CD4-positive, alpha-beta T cell (primary cell): ENCODE results near the gene RBPJL. TPM values are rescaled to one million over a fixed set of nuclear protein-coding genes. Genes with fewer than 3 reads are reported as not detected.

Experiments
- ATAC-seq: fragments of 200-7000 bp; cut with Tn5 transposase; one replicate; pipeline ENCODE4 v1.10.0; 2022; ENCODE audit warnings: mild to moderate bottlenecking; ENCODE audit not compliant: poor library complexity
- CTCF ChIA-PET: fragments of 350-600 bp; sonication (Branson Sonifier 250); formaldehyde crosslinking; loops from one replicate; lab custom pipeline; 2021; ENCODE audit warnings: antibody characterized with exemption, inconsistent platforms; lab: Charles Lee
- POLR2A ChIA-PET: fragments of 350-600 bp; sonication (Branson Sonifier 250); formaldehyde crosslinking; loops from one replicate; lab custom pipeline; 2021; ENCODE audit warnings: antibody characterized with exemption, inconsistent platforms; lab: Charles Lee
- DNase-seq, 14 experiments: peaks; one replicate each; pipeline ENCODE4 v3.0.0-alpha.2; 2013 to 2020; ENCODE audit warnings: mixed read lengths in 2 of 14
- H3K27ac ChIP-seq, 2 donors: one replicate each; pipeline versions ENCODE4 v1.5.1 to v1.7.0; 2013; ENCODE audit warnings: low read length in 2 of 2, low read depth in 1 of 2, mild to moderate bottlenecking in 1 of 2
- H3K27me3 ChIP-seq, 2 experiments: 1 replicate in 1 of 2; 2 replicates in 1 of 2; pipeline versions ENCODE4 v1.6.1 to v1.7.0; 2013; ENCODE audit warnings: low read length in 2 of 2, control low read depth in 1 of 2, mild to moderate bottlenecking in 1 of 2, moderate library complexity in 1 of 2; ENCODE audit not compliant: insufficient read depth in 2 of 2, control insufficient read depth in 1 of 2
- H3K36me3 ChIP-seq: one replicate; pipeline ENCODE4 v1.6.1; 2013; ENCODE audit warnings: low read length, control low read depth; ENCODE audit not compliant: insufficient read depth
- H3K4me1 ChIP-seq: one replicate; pipeline ENCODE4 v1.6.1; 2013; ENCODE audit warnings: low read length, control low read depth; ENCODE audit not compliant: insufficient read depth
- H3K4me3 ChIP-seq: one replicate; pipeline ENCODE4 v1.5.1; 2013; ENCODE audit warnings: mild to moderate bottlenecking, low read length, moderate library complexity
- H3K9me3 ChIP-seq, 2 experiments: 1 replicate in 1 of 2; 2 replicates in 1 of 2; pipeline versions ENCODE4 v1.6.1 to v1.7.0; 2013; ENCODE audit warnings: low read length in 2 of 2, mild to moderate bottlenecking in 2 of 2, control low read depth in 1 of 2, moderate library complexity in 1 of 2; ENCODE audit not compliant: control insufficient read depth in 1 of 2, insufficient read depth in 1 of 2
- H3K27ac Mint-ChIP-seq: one replicate; pipeline ENCODE4 v1.8.0; 2020; ENCODE audit warnings: mixed read lengths
- H3K27me3 Mint-ChIP-seq: one replicate; pipeline ENCODE4 v1.8.0; 2021; ENCODE audit warnings: mixed read lengths
- H3K36me3 Mint-ChIP-seq: one replicate; pipeline ENCODE4 v1.8.0; 2021; ENCODE audit warnings: low read depth, mixed read lengths
- H3K4me1 Mint-ChIP-seq: one replicate; pipeline ENCODE4 v1.8.0; 2021; ENCODE audit warnings: low read depth, mixed read lengths
- H3K4me3 Mint-ChIP-seq: one replicate; pipeline ENCODE4 v1.8.0; 2020; ENCODE audit warnings: mild to moderate bottlenecking, mixed read lengths
- H3K9me3 Mint-ChIP-seq: one replicate; pipeline ENCODE4 v1.8.0; 2020; ENCODE audit warnings: mixed read lengths
- intact Hi-C, 2 experiments: fragments of 100-400 bp; cut with DNase I in 1 of 2; cut with micrococcal nuclease in 1 of 2; formaldehyde crosslinking; loops; one replicate each; pipeline versions ENCODE4 v1.15.1 to v1.9.0; 2023 to 2025; cut with DNase I, micrococcal nuclease
- total RNA-seq, 174 experiments: library from RNA in 2 of 174; stranded (reverse) in 2 of 174; gene quantifications; one replicate each; pipeline ENCODE4 v1.2.3 and lab custom pipeline; 2021 to 2026
- TF ChIP-seq, protein P1 (sequence below): fragments of 200-600 bp; IDR thresholded peaks from one replicate; pipeline ENCODE4 v1.8.0; 2022; ENCODE audit warnings: antibody characterized with exemption, mild to moderate bottlenecking

Gene RBPJL
- total RNA-seq, 2 experiments from 2014 or later, result not detected

DNA sequence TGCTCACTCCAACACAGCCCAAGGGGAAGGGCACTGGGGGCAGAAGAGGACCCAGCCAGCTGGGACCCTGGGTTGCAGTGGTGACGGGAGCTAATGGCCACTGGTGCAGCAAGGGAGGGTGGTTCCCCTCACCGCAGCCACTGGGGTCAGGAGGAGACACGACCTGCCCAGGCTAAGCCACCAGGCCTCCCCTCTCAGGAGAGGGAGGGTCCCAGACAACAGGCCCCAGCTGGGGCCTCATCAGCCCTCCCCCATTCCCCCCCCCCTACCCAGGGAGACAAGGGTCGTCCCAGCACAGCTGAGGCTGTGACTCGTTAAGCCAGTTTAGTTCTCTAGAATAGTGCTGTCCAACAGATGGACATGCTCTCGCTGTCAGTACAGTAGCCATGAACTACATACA, 18.7 kb downstream of the RBPJL start:
- peaks cover 10% of the 10 kb centered on the region for H3K4me1 Mint-ChIP-seq
- TF ChIP-seq, protein P1, sequence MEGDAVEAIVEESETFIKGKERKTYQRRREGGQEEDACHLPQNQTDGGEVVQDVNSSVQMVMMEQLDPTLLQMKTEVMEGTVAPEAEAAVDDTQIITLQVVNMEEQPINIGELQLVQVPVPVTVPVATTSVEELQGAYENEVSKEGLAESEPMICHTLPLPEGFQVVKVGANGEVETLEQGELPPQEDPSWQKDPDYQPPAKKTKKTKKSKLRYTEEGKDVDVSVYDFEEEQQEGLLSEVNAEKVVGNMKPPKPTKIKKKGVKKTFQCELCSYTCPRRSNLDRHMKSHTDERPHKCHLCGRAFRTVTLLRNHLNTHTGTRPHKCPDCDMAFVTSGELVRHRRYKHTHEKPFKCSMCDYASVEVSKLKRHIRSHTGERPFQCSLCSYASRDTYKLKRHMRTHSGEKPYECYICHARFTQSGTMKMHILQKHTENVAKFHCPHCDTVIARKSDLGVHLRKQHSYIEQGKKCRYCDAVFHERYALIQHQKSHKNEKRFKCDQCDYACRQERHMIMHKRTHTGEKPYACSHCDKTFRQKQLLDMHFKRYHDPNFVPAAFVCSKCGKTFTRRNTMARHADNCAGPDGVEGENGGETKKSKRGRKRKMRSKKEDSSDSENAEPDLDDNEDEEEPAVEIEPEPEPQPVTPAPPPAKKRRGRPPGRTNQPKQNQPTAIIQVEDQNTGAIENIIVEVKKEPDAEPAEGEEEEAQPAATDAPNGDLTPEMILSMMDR, result no peak
- ATAC-seq (no peak), DNase-seq (no peak)
- Histone ChIP-seq H3K27me3 (no peaks in the 10 kb centered on the region), H3K36me3 (no peaks in the 10 kb centered on the region), H3K4me1 (peaks cover 14% of the 10 kb centered on the region), H3K27ac (no peak overlapping the region), H3K9me3 (no peaks in the 10 kb centered on the region), H3K4me3 (no peak overlapping the region)
- H3K4me3 Mint-ChIP-seq, result no peak overlapping the region
- H3K36me3 Mint-ChIP-seq, result no peaks in the 10 kb centered on the region
- no peaks in the 10 kb centered on the region for H3K9me3 Mint-ChIP-seq
- intact Hi-C loops, result no loop called here
- no peak overlapping the region for H3K27ac Mint-ChIP-seq
- CTCF ChIA-PET, result interaction anchor here (1.1 kb wide), 1 partner anchor 34 kb away, joined by 3 read pairs; no protein-coding TSS in a partner anchor
- POLR2A ChIA-PET, result no interaction called here
- no peaks in the 10 kb centered on the region for H3K27me3 Mint-ChIP-seq

DNA sequence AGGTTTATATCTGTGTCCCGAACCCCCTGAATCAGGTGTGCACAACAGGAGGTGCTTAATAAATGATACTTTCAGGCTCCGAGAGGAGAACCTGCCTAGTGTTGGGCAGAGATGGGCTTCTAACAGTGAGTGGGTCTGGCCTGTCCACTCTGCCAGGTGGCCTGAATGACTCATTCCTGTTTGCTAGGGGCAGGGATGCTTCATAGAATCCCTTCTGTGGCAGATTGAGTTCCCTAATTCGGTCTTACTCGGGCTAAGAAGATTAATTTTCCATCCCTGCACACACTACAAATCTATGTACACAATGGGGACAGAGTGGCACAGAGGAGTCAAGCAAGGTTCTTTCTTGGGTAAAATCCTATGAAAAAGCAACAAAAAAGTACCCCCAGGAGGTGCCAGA, 21.8 kb downstream of the RBPJL start:
- no peaks in the 10 kb centered on the region for H3K27me3 Mint-ChIP-seq
- ATAC-seq (no peak), DNase-seq (no peak)
- CTCF ChIA-PET, result no interaction called here
- POLR2A ChIA-PET, result no interaction called here
- no peak overlapping the region for H3K27ac Mint-ChIP-seq
- H3K9me3 Mint-ChIP-seq, result no peaks in the 10 kb centered on the region
- Histone ChIP-seq H3K4me3 (no peak overlapping the region), H3K4me1 (no peaks in the 10 kb centered on the region), H3K36me3 (no peaks in the 10 kb centered on the region), H3K27me3 (no peaks in the 10 kb centered on the region), H3K27ac (no peak overlapping the region), H3K9me3 (no peaks in the 10 kb centered on the region)
- no peaks in the 10 kb centered on the region for H3K4me1 Mint-ChIP-seq
- H3K4me3 Mint-ChIP-seq, result no peak overlapping the region
- intact Hi-C loops, result no loop called here
- TF ChIP-seq, protein P1, result no peak
- H3K36me3 Mint-ChIP-seq, result no peaks in the 10 kb centered on the region

- no peak for DNase-seq
- Histone ChIP-seq H3K27me3 (no peaks in the 10 kb centered on the region), H3K4me1 (no peaks in the 10 kb centered on the region), H3K36me3 (no peaks in the 10 kb centered on the region), H3K27ac (no peak overlapping the region), H3K9me3 (no peaks in the 10 kb centered on the region), H3K4me3 (no peak overlapping the region)
- H3K4me1 Mint-ChIP-seq, result no peaks in the 10 kb centered on the region
- H3K36me3 Mint-ChIP-seq, result no peaks in the 10 kb centered on the region
- H3K27me3 Mint-ChIP-seq, result no peaks in the 10 kb centered on the region
- H3K27ac Mint-ChIP-seq, result no peak overlapping the region
- intact Hi-C loops, result no loop called here
- no peaks in the 10 kb centered on the region for H3K9me3 Mint-ChIP-seq
- no peak overlapping the region for H3K4me3 Mint-ChIP-seq
- no peak for ATAC-seq
- TF ChIP-seq, protein P1, result no peak
- POLR2A ChIA-PET, result no interaction called here
- CTCF ChIA-PET, result no interaction called here
Measured at GRCh38 chr20:45329497-45330319, 23.1 kb downstream of the RBPJL start.
